Spleen (tissue), 11 donors: ENCODE data around the gene FSTL1. TPM values are rescaled to one million over a fixed set of nuclear protein-coding genes. Genes with fewer than 3 reads are reported as not detected.

Source experiments
- DNase-seq: peaks from one replicate; pipeline ENCODE4 v3.0.0-alpha.2; 2020
- H3K27ac ChIP-seq, 8 donors: fragments of 200-600 bp; sonication (generic) in 7 of 8; 1 replicate in 4 of 8; 2 replicates in 4 of 8; pipeline versions ENCODE4 v1.5.0 to v1.8.0; 2016 to 2021; ENCODE audit warnings: inconsistent platforms in 4 of 8, mild to moderate bottlenecking in 4 of 8, moderate library complexity in 1 of 8
- H3K27me3 ChIP-seq, 7 donors: fragments of 200-600 bp; sonication (generic) in 6 of 7; replicated peaks in 1 of 7; 1 replicate in 4 of 7; 2 replicates in 3 of 7; pipeline versions ENCODE4 v1.5.0 to v1.8.0; 2016 to 2021; ENCODE audit warnings: inconsistent platforms in 3 of 7, mild to moderate bottlenecking in 1 of 7
- H3K36me3 ChIP-seq, 6 donors: fragments of 200-600 bp; sonication (generic) in 5 of 6; 1 replicate in 4 of 6; 2 replicates in 2 of 6; pipeline versions ENCODE4 v1.5.0 to v1.8.0; 2016 to 2021; ENCODE audit warnings: inconsistent platforms in 2 of 6
- H3K4me1 ChIP-seq, 6 donors: fragments of 200-600 bp; sonication (generic) in 5 of 6; 1 replicate in 3 of 6; 2 replicates in 3 of 6; pipeline versions ENCODE4 v1.5.0 to v1.8.0; 2016 to 2021; ENCODE audit warnings: inconsistent platforms in 3 of 6
- H3K4me3 ChIP-seq, 8 donors: fragments of 200-600 bp; sonication (generic) in 7 of 8; 1 replicate in 4 of 8; 2 replicates in 4 of 8; pipeline versions ENCODE4 v1.5.0 to v1.8.0; 2016 to 2021; ENCODE audit warnings: inconsistent platforms in 4 of 8, mild to moderate bottlenecking in 4 of 8, moderate library complexity in 2 of 8
- H3K9me3 ChIP-seq, 8 donors: fragments of 200-600 bp; sonication (generic) in 7 of 8; 1 replicate in 4 of 8; 2 replicates in 4 of 8; pipeline versions ENCODE4 v1.5.0 to v1.8.0; 2016 to 2021; ENCODE audit warnings: inconsistent platforms in 4 of 8
- POLR2A ChIP-seq, 3 donors: fragments of 450-650 bp; IDR thresholded peaks; one replicate each; pipeline ENCODE4 v1.5.1; 2017; ENCODE audit warnings: antibody characterized with exemption in 3 of 3, mild to moderate bottlenecking in 1 of 3
- POLR2AphosphoS5 ChIP-seq, 3 donors: sonication (generic); formaldehyde crosslinking; IDR thresholded peaks; one replicate each; pipeline ENCODE4 v1.5.1; 2017; ENCODE audit warnings: antibody characterized with exemption in 3 of 3
- WGBS, 5 donors: extraction: QIAGEN DNeasy Blood & Tissue Kit in 3 of 5; methylation state at CpG; one replicate each; pipeline versions ENCODE4 v1.1.5 to v1.1.7; 2013 to 2018; 5-methylcytosine and 5-hydroxymethylcytosine counted together
- intact Hi-C: fragments of 100-400 bp; cut with DNase I; formaldehyde crosslinking; loops from one replicate; pipeline ENCODE4 v1.15.0; 2023; ENCODE audit warnings: low total_unique reads
- polyA plus RNA-seq, 3 donors: library from polyadenylated mRNA; stranded (reverse); fragments of 200-250 nt; gene quantifications; one replicate each; pipeline ENCODE4 v1.2.1, GENCODE V29; 2013
- total RNA-seq, 7 donors: library from RNA; depleted of rRNA in 3 of 7; stranded (reverse); fragments of >200 nt in 3 of 7; fragmentation: NEBNext Ultra II Directional in 4 of 7; extraction: Animal tissue kit (Norgen Biotek cat#: 25700) in 4 of 7; gene quantifications; one replicate each; pipeline versions ENCODE4 v1.1.0 to v1.2.1, GENCODE V29; 2016 to 2021
- TF ChIP-seq, protein P1 (sequence below), 11 experiments: fragments of 200-600 bp in 7 of 11; fragments of 450-650 bp in 4 of 11; sonication (generic) in 4 of 11; IDR thresholded peaks in 8 of 11; conservative IDR thresholded peaks in 3 of 11; 1 replicate in 7 of 11; 2 replicates in 4 of 11; pipeline versions ENCODE4 v1.4.0 to v1.8.0; 2016 to 2021; ENCODE audit warnings: antibody characterized with exemption in 11 of 11, inconsistent platforms in 4 of 11, mild to moderate bottlenecking in 1 of 11
- donor health status: healthy with polysubstance abuse.
- donor health status: DM: no; HTN: no; CAD: no; lungs with moderate emphysema.
- donor health status: DM: no; HTN: no; CAD: no.
- donor health status: Bipolar disorder and iron deficiency.
- donor health status: healthy.
- donor health status: DM: no; HTN: no; CAD: no.
- donor health status: DM: yes; HTN: yes; CAD: no.

Gene FSTL1
- total and polyA plus RNA-seq, 10 donors = 6.7 to 228 (median 99.3) TPM

DNA sequence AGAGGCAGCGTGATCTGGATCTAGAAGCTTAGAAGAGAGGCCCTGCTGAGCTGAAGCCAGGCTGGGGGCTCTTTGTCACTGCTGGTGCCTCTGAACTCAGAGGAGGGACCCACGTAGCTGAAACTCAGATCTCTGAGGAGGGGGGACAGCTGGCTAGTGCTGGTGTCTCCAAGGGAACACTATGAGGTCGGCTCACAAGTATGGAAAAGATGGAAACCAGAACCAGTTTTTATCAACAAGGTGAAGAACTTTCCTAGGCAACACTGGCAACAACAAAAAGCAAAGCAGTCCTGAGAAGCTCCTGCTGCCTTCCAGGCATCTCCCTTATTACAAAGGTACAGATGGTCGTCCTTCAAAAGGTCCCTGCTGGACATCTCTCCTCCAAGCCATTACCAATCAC is 27.0 kb upstream of the FSTL1 start:
- Histone ChIP-seq H3K4me1 (no peaks in the 10 kb centered on the region), H3K4me3 (no peak overlapping the region), H3K27ac (no peak overlapping the region), H3K36me3 (no peaks in the 10 kb centered on the region), H3K9me3 (no peaks in the 10 kb centered on the region), H3K27me3 (no peaks in the 10 kb centered on the region)
- no peak for DNase-seq
- 74 to 91% (median 75%) methylated on average over 4 of the region's 4 CpGs for WGBS, 5 donors
- intact Hi-C loops = no loop called here
- no peak for TF ChIP-seq POLR2AphosphoS5 (IDR thresholded peaks at IDR 0.05)
- TF ChIP-seq POLR2A (IDR thresholded peaks at IDR 0.05) = no peak
- TF ChIP-seq, protein P1, sequence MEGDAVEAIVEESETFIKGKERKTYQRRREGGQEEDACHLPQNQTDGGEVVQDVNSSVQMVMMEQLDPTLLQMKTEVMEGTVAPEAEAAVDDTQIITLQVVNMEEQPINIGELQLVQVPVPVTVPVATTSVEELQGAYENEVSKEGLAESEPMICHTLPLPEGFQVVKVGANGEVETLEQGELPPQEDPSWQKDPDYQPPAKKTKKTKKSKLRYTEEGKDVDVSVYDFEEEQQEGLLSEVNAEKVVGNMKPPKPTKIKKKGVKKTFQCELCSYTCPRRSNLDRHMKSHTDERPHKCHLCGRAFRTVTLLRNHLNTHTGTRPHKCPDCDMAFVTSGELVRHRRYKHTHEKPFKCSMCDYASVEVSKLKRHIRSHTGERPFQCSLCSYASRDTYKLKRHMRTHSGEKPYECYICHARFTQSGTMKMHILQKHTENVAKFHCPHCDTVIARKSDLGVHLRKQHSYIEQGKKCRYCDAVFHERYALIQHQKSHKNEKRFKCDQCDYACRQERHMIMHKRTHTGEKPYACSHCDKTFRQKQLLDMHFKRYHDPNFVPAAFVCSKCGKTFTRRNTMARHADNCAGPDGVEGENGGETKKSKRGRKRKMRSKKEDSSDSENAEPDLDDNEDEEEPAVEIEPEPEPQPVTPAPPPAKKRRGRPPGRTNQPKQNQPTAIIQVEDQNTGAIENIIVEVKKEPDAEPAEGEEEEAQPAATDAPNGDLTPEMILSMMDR (IDR thresholded peaks at IDR 0.05 in 8 of 11, conservative IDR thresholded peaks at IDR 0.05 in 3 of 11) = no peak

DNA sequence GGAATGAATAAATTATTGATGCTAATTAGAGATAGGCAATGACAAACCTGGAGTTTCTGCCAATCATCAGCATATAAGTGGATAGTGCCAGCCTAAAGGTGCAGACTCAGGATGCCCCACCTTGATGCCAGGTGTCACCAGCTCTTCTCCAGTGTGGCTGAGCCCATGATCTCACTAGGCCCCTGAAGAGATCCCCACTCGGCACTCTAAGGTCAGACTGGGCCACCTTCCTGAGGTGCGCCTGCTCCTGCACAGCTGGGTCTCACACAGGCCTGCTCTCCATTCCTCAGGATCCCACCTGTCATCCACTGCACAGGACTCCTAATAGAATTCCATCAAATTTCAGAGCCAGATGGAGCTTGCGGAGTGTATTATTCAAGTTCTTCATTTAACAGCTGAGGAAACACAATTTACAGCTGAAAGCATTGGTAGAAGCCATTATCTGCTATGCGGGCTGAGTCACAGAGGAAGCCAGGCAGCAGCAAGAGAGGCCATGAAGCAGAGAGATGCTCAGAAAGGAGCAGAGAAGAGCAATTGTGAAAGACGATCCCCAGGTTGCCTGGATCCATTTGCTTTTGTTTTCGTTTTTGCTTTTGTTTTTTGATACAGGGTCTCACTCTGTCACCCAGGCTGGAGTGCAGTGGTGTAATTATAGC is 25.1 kb upstream of the FSTL1 start:
- TF ChIP-seq, protein P1 (IDR thresholded peaks at IDR 0.05 in 8 of 11, conservative IDR thresholded peaks at IDR 0.05 in 3 of 11) = no peak
- TF ChIP-seq POLR2A (IDR thresholded peaks at IDR 0.05) = no peak
- TF ChIP-seq POLR2AphosphoS5 (IDR thresholded peaks at IDR 0.05) = no peak
- Histone ChIP-seq H3K9me3 (no peaks in the 10 kb centered on the region), H3K27ac (no peak overlapping the region), H3K4me3 (no peak overlapping the region), H3K36me3 (no peaks in the 10 kb centered on the region), H3K4me1 (no peaks in the 10 kb centered on the region), H3K27me3 (no peaks in the 10 kb centered on the region)
- intact Hi-C loops = no loop called here
- no peak for DNase-seq
- WGBS, 5 donors = 74 to 90% (median 86%) methylated on average over 6 of the region's 6 CpGs

DNA sequence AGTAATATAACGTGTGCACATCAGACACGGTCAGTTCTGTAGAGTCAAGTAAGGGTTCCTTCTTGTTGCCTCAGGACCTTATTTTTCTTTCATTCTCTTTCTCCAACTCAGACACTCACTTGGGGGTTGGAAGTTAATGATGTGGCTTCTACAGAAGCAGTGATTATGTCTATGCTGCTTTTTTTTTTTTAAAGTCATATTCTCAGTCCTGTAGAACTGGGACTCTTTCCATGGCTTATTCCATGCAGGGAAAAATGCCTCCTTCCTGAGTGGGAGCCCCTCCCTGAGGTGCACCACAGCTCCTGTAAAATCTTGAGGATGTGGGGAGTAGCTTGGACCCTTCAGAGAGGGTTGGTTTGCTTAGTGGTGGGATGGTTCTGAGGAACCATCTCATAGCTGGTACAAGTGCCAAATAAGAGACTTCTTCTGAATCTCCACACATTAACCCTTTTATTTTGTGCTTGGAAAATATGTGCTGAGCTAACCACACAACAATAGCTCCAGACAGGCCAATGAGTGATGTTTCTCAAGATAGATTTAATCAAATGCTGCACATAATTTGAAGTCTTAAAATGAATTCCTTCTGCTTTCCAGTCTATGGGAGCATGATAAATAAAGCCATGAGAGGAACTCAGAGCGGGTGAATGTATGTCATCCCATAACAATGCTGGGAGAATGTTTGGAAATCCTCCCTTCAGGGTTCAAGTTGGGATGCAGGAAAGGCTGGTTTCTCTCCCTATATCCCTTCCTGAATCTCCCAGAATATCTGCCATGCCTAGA is 23.3 kb upstream of the FSTL1 start:
- no peaks in the 10 kb centered on the region for H3K27me3 ChIP-seq
- TF ChIP-seq, protein P1 (IDR thresholded peaks at IDR 0.05 in 8 of 11, conservative IDR thresholded peaks at IDR 0.05 in 3 of 11) = no peak
- TF ChIP-seq POLR2AphosphoS5 (IDR thresholded peaks at IDR 0.05) = no peak
- no peak for TF ChIP-seq POLR2A (IDR thresholded peaks at IDR 0.05)
- H3K9me3 ChIP-seq = no peaks in the 10 kb centered on the region
- 91 to 99% (median 96%) methylated on average over 3 of the region's 3 CpGs for WGBS, 5 donors
- no peaks in the 10 kb centered on the region for H3K4me1 ChIP-seq
- no peak overlapping the region for H3K27ac ChIP-seq
- no peak for DNase-seq
- no peak overlapping the region for H3K4me3 ChIP-seq
- intact Hi-C loops = no loop called here
- no peaks in the 10 kb centered on the region for H3K36me3 ChIP-seq

DNA sequence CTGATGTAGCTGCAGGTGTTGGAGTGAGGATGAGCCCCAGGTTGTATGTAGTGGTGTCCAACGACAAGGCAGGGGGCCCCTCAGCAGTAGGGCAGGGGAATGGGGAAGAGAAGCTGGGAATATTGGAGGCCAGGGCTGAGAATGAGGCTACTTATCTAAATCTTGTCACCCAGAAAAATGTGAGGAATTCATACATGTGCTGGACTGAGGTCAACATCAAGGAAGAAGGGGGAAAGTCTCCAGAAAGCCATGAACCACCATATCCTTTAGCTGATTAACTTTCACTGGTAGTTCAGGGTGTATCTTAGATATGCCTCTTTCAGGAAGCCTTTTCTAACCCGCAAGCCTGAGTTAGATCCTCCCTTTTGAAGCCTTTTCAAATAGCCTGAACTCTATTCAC is 22.6 kb upstream of the FSTL1 start:
- DNase-seq = no peak
- Histone ChIP-seq H3K36me3 (no peaks in the 10 kb centered on the region), H3K4me3 (no peak overlapping the region), H3K9me3 (no peaks in the 10 kb centered on the region), H3K4me1 (no peaks in the 10 kb centered on the region), H3K27me3 (peaks cover 0 to 4% (median 0%) of the 10 kb centered on the region in 7 donors), H3K27ac (no peak overlapping the region)
- 82 to 90% (median 86%) methylated on average over 2 of the region's 2 CpGs for WGBS, 5 donors
- TF ChIP-seq POLR2A (IDR thresholded peaks at IDR 0.05) (no peak), POLR2AphosphoS5 (IDR thresholded peaks at IDR 0.05) (no peak)
- TF ChIP-seq, protein P1 (IDR thresholded peaks at IDR 0.05 in 8 of 11, conservative IDR thresholded peaks at IDR 0.05 in 3 of 11) = no peak
- intact Hi-C loops = no loop called here
